MM.1S (cell line): ENCODE data around the gene PBX4.

Experiments used
- EZH2 ChIP-seq: fragments of 300-600 bp; sonication (generic); optimal IDR thresholded peaks from 2 replicates; pipeline ENCODE3; 2017; ENCODE audit warnings: low read depth, mild to moderate bottlenecking, antibody characterized with exemption, low read length, mixed read lengths
- EZH2phosphoT487 ChIP-seq: fragments of 300-600 bp; sonication (generic); IDR thresholded peaks from 2 replicates; pipeline ENCODE4 v1.6.1; 2018; ENCODE audit warnings: antibody characterized with exemption, low read length
- TF ChIP-seq, protein P1 (sequence below): fragments of 300-600 bp; sonication (generic); IDR thresholded peaks from 2 replicates; pipeline ENCODE4 v1.5.1; 2016; ENCODE audit warnings: antibody characterized with exemption, low read length, mixed read lengths

GRCh38 chr19:19619181-19619848, 828 bp upstream of the PBX4 start:
- TF ChIP-seq, protein P1, sequence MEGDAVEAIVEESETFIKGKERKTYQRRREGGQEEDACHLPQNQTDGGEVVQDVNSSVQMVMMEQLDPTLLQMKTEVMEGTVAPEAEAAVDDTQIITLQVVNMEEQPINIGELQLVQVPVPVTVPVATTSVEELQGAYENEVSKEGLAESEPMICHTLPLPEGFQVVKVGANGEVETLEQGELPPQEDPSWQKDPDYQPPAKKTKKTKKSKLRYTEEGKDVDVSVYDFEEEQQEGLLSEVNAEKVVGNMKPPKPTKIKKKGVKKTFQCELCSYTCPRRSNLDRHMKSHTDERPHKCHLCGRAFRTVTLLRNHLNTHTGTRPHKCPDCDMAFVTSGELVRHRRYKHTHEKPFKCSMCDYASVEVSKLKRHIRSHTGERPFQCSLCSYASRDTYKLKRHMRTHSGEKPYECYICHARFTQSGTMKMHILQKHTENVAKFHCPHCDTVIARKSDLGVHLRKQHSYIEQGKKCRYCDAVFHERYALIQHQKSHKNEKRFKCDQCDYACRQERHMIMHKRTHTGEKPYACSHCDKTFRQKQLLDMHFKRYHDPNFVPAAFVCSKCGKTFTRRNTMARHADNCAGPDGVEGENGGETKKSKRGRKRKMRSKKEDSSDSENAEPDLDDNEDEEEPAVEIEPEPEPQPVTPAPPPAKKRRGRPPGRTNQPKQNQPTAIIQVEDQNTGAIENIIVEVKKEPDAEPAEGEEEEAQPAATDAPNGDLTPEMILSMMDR, result no peak
- no peak for TF ChIP-seq EZH2phosphoT487
- no peak for TF ChIP-seq EZH2
